ENCODE data around the gene XPA.

DNA sequence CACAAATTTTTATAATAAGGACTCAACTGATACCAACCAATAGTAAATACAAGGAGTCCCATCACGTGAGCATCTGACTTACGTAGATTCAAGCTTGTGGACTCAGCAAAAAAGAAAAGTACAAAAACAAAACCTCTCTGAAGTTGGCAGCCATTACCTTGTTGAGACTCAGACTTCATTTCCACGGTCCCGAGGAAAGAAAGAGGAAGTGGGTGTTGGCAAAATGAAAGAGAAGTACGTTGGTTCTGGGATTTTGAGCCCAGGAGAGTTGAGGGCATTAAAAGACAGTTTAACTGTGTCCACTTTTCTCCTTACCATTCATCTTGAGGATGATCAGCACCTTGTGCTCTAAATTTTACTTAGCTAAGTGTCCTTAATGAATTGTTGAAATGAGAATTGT is 36.8 kb downstream of the XPA start:
- TF ChIP-seq, protein P1, sequence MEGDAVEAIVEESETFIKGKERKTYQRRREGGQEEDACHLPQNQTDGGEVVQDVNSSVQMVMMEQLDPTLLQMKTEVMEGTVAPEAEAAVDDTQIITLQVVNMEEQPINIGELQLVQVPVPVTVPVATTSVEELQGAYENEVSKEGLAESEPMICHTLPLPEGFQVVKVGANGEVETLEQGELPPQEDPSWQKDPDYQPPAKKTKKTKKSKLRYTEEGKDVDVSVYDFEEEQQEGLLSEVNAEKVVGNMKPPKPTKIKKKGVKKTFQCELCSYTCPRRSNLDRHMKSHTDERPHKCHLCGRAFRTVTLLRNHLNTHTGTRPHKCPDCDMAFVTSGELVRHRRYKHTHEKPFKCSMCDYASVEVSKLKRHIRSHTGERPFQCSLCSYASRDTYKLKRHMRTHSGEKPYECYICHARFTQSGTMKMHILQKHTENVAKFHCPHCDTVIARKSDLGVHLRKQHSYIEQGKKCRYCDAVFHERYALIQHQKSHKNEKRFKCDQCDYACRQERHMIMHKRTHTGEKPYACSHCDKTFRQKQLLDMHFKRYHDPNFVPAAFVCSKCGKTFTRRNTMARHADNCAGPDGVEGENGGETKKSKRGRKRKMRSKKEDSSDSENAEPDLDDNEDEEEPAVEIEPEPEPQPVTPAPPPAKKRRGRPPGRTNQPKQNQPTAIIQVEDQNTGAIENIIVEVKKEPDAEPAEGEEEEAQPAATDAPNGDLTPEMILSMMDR (IDR thresholded peaks at IDR 0.05; ENCODE audit: low read depth, low read length, missing input control) = no peak
- TF ChIP-seq RAD21 (IDR thresholded peaks at IDR 0.05) (no peak), FOXA2 (IDR thresholded peaks at IDR 0.05) (no peak), FOXA1 (IDR thresholded peaks at IDR 0.05) (no peak), EGR1 (IDR thresholded peaks at IDR 0.05; ENCODE audit: low read depth in 2 of 2) (no peak), SP1 (IDR thresholded peaks at IDR 0.05) (no peak)
- TF ChIP-seq, protein P2, sequence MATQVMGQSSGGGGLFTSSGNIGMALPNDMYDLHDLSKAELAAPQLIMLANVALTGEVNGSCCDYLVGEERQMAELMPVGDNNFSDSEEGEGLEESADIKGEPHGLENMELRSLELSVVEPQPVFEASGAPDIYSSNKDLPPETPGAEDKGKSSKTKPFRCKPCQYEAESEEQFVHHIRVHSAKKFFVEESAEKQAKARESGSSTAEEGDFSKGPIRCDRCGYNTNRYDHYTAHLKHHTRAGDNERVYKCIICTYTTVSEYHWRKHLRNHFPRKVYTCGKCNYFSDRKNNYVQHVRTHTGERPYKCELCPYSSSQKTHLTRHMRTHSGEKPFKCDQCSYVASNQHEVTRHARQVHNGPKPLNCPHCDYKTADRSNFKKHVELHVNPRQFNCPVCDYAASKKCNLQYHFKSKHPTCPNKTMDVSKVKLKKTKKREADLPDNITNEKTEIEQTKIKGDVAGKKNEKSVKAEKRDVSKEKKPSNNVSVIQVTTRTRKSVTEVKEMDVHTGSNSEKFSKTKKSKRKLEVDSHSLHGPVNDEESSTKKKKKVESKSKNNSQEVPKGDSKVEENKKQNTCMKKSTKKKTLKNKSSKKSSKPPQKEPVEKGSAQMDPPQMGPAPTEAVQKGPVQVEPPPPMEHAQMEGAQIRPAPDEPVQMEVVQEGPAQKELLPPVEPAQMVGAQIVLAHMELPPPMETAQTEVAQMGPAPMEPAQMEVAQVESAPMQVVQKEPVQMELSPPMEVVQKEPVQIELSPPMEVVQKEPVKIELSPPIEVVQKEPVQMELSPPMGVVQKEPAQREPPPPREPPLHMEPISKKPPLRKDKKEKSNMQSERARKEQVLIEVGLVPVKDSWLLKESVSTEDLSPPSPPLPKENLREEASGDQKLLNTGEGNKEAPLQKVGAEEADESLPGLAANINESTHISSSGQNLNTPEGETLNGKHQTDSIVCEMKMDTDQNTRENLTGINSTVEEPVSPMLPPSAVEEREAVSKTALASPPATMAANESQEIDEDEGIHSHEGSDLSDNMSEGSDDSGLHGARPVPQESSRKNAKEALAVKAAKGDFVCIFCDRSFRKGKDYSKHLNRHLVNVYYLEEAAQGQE (IDR thresholded peaks at IDR 0.05) = no peak
- TF ChIP-seq, protein P3, sequence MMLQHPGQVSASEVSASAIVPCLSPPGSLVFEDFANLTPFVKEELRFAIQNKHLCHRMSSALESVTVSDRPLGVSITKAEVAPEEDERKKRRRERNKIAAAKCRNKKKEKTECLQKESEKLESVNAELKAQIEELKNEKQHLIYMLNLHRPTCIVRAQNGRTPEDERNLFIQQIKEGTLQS (IDR thresholded peaks at IDR 0.05) = no peak
